Panc1 (cell line): ENCODE data around the gene SGCA. TPM values are rescaled to one million over a fixed set of nuclear protein-coding genes. Genes with fewer than 3 reads are reported as not detected.

Source experiments
- ATAC-seq: fragments of 200-7000 bp; cut with Tn5 transposase; 2 replicates; pipeline ENCODE4 v1.9.1; 2020; ENCODE audit warnings: mild to moderate bottlenecking, moderate library complexity
- BruUV-seq: library from RNA; stranded (reverse); fragments of 400-500 nt; replicated peaks from 2 replicates; lab custom pipeline; 2021; lab: Mats Ljungman, UMichigan
- CTCF ChIA-PET: fragments of 300-600 bp; sonication (Branson Sonifier 250); formaldehyde crosslinking; loops from one replicate; lab custom pipeline; 2022; ENCODE audit warnings: antibody characterized with exemption; lab: Charles Lee
- POLR2A ChIA-PET: fragments of 300-600 bp; sonication (Branson Sonifier 250); formaldehyde crosslinking; loops from one replicate; lab custom pipeline; 2022; ENCODE audit warnings: antibody characterized with exemption; lab: Charles Lee
- DNase-seq: peaks from one replicate; pipeline ENCODE4 v3.0.0-alpha.2; 2010; ENCODE audit warnings: low read depth, low spot score
- H3K27ac ChIP-seq: 2 replicates; pipeline ENCODE4 v1.5.1; 2011; ENCODE audit warnings: mild to moderate bottlenecking, low read length, inconsistent platforms
- H3K27me3 ChIP-seq: fragments of 200-500 bp; sonication (Bioruptor generic); 2 replicates; pipeline ENCODE4 v1.6.0; 2014; ENCODE audit warnings: low read length, inconsistent platforms; ENCODE audit not compliant: control insufficient read depth, insufficient read depth
- H3K36me3 ChIP-seq: fragments of 200-500 bp; sonication (Bioruptor generic); 2 replicates; pipeline ENCODE4 v1.5.1; 2014; ENCODE audit warnings: inconsistent platforms, mild to moderate bottlenecking, low read length, moderate library complexity; ENCODE audit not compliant: control insufficient read depth, insufficient read depth
- H3K4me1 ChIP-seq: 2 replicates; pipeline ENCODE4 v1.5.1; 2011; ENCODE audit warnings: inconsistent platforms, mild to moderate bottlenecking, low read length, moderate library complexity; ENCODE audit not compliant: control insufficient read depth, insufficient read depth
- H3K4me3 ChIP-seq, 2 experiments: 2 replicates each; pipeline ENCODE4 v1.5.1; 2011 to 2012; ENCODE audit warnings: low read depth in 2 of 2, low read length in 2 of 2, mild to moderate bottlenecking in 2 of 2, inconsistent platforms in 1 of 2, moderate library complexity in 1 of 2
- H3K9me3 ChIP-seq: fragments of 200-500 bp; sonication (Bioruptor generic); 2 replicates; pipeline ENCODE4 v1.5.1; 2014; ENCODE audit warnings: low read depth, mild to moderate bottlenecking, inconsistent platforms, low read length, moderate library complexity; ENCODE audit not compliant: control insufficient read depth, insufficient read depth
- POLR2AphosphoS5 ChIP-seq: IDR thresholded peaks from 2 replicates; pipeline ENCODE4 v1.6.1; 2012; ENCODE audit warnings: mild to moderate bottlenecking, low read depth, low read length, moderate library complexity
- SIN3A ChIP-seq: IDR thresholded peaks from 2 replicates; pipeline ENCODE4 v1.6.1; 2012; ENCODE audit warnings: low read depth, mild to moderate bottlenecking, low read length, moderate library complexity, borderline replicate concordance; ENCODE audit not compliant: insufficient read depth
- TCF7L2 ChIP-seq: IDR thresholded peaks from 2 replicates; pipeline ENCODE4 v1.6.1; 2011; ENCODE audit warnings: mild to moderate bottlenecking, low read depth, low read length, inconsistent platforms
- in situ Hi-C: cut with HindIII; loops from 2 replicates; pipeline ENCODE4 v1.10.0; 2016; ENCODE audit warnings: low sequenced_read_pairs, low pct_unique_long_range_greater_than_20kb
- intact Hi-C: fragments of 100-400 bp; cut with micrococcal nuclease; formaldehyde crosslinking; loops from one replicate; pipeline ENCODE4 v1.10.0; 2022; ENCODE audit not compliant: unreplicated experiment
- total RNA-seq: library from RNA; stranded (reverse); gene quantifications from one replicate; pipeline ENCODE4 v1.2.1, GENCODE V29; 2021; ENCODE audit not compliant: unreplicated experiment
- TF ChIP-seq, protein P1 (sequence below): fragments of 450-650 bp; IDR thresholded peaks from 2 replicates; pipeline ENCODE4 v1.5.1; 2017; ENCODE audit warnings: mild to moderate bottlenecking
- TF ChIP-seq, protein P2 (sequence below), 2 experiments: IDR thresholded peaks; 2 replicates each; pipeline ENCODE4 v1.6.1; 2011 to 2012; ENCODE audit warnings: low read depth in 2 of 2, control low read depth in 1 of 2, low read length in 1 of 2, mild to moderate bottlenecking in 1 of 2, moderate library complexity in 1 of 2; ENCODE audit not compliant: insufficient read depth in 1 of 2

The SGCA gene
- total RNA-seq, 1 experiment from 2014 or later, result not detected

- in situ Hi-C loops, result no loop called here
- DNase-seq (no peak), ATAC-seq (peak; percentile 49; the same call in 1 of the 2 replicates)
- POLR2A ChIA-PET, result no interaction called here
- H3K4me3 ChIP-seq, result no peak overlapping the region
- H3K27me3 ChIP-seq, result no peaks in the 10 kb centered on the region
- H3K27ac ChIP-seq, result no peak overlapping the region
- no peaks in the 10 kb centered on the region for H3K9me3 ChIP-seq
- peaks cover 20% of the 10 kb centered on the region for H3K4me1 ChIP-seq
- CTCF ChIA-PET, result interaction anchor here (0.7 to 1.6 kb wide), 6 partner anchors 9 to 76 kb away, joined by 3 to 21 read pairs (median 6); no protein-coding TSS in a partner anchor
- H3K36me3 ChIP-seq, result no peaks in the 10 kb centered on the region
- intact Hi-C loops, result no loop called here
- BruUV-seq, result no TSS peak
- TF ChIP-seq, protein P1, sequence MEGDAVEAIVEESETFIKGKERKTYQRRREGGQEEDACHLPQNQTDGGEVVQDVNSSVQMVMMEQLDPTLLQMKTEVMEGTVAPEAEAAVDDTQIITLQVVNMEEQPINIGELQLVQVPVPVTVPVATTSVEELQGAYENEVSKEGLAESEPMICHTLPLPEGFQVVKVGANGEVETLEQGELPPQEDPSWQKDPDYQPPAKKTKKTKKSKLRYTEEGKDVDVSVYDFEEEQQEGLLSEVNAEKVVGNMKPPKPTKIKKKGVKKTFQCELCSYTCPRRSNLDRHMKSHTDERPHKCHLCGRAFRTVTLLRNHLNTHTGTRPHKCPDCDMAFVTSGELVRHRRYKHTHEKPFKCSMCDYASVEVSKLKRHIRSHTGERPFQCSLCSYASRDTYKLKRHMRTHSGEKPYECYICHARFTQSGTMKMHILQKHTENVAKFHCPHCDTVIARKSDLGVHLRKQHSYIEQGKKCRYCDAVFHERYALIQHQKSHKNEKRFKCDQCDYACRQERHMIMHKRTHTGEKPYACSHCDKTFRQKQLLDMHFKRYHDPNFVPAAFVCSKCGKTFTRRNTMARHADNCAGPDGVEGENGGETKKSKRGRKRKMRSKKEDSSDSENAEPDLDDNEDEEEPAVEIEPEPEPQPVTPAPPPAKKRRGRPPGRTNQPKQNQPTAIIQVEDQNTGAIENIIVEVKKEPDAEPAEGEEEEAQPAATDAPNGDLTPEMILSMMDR, result no peak; the same call in 1 of the 2 replicates
- no peak for TF ChIP-seq TCF7L2
- no peak for TF ChIP-seq SIN3A
- no peak for TF ChIP-seq POLR2AphosphoS5
- TF ChIP-seq, protein P2, sequence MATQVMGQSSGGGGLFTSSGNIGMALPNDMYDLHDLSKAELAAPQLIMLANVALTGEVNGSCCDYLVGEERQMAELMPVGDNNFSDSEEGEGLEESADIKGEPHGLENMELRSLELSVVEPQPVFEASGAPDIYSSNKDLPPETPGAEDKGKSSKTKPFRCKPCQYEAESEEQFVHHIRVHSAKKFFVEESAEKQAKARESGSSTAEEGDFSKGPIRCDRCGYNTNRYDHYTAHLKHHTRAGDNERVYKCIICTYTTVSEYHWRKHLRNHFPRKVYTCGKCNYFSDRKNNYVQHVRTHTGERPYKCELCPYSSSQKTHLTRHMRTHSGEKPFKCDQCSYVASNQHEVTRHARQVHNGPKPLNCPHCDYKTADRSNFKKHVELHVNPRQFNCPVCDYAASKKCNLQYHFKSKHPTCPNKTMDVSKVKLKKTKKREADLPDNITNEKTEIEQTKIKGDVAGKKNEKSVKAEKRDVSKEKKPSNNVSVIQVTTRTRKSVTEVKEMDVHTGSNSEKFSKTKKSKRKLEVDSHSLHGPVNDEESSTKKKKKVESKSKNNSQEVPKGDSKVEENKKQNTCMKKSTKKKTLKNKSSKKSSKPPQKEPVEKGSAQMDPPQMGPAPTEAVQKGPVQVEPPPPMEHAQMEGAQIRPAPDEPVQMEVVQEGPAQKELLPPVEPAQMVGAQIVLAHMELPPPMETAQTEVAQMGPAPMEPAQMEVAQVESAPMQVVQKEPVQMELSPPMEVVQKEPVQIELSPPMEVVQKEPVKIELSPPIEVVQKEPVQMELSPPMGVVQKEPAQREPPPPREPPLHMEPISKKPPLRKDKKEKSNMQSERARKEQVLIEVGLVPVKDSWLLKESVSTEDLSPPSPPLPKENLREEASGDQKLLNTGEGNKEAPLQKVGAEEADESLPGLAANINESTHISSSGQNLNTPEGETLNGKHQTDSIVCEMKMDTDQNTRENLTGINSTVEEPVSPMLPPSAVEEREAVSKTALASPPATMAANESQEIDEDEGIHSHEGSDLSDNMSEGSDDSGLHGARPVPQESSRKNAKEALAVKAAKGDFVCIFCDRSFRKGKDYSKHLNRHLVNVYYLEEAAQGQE (IDR thresholded peaks at IDR 0.05; ENCODE audit: insufficient read depth in 1 of 2, low read depth in 2 of 2, low read length in 1 of 2), result no peak
Measured at GRCh38 chr17:50213026-50214022, 47.5 kb downstream of the SGCA start.

DNA sequence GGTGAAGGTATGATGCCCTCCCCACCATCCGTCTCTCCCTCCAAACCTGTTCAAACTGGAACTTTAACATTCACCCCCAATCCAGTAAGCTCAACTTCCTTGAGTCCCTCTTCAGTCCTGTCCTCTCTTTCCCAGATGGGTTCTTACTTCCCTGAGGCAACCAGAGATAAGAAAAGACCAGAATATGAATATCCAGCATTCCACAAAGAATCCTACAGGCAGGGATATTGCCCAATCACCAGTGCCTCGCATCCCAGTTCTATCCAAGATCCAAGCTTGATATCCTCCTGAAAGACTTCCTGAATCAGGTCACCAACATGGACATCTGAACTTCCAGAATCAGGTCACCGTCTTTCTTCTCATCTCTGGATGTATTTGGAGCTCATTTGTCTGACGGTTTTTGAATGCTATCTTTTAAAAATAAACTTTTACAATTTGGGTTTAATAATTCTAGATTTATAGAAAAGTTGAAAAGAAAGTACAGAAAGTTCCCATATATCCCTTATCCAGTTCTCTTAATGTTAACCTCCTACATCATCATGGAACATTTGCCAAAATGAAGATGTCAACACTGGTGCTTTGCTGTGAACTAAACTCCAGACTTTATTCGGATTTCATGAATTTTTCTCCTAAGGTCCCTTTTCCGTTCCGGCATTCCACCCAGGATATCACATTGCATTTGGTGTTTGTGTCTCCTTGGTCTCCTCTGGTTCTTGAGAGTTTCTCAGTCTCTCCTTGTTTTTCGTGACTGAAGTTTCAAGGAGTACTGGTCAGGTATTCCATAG, 49.4 kb downstream of the SGCA start:
- in situ Hi-C loops (loop anchor here (5.0 kb wide), 1 partner anchor 52 kb away; no protein-coding TSS in a partner anchor), intact Hi-C loops (no loop called here)
- Histone ChIP-seq H3K4me1 (peaks cover 24% of the 10 kb centered on the region), H3K27ac (no peak overlapping the region), H3K36me3 (no peaks in the 10 kb centered on the region), H3K9me3 (no peaks in the 10 kb centered on the region), H3K27me3 (no peaks in the 10 kb centered on the region), H3K4me3 (no peak overlapping the region)
- TF ChIP-seq, protein P2 (IDR thresholded peaks at IDR 0.05; ENCODE audit: insufficient read depth in 1 of 2, low read depth in 2 of 2, low read length in 1 of 2), result no peak
- TF ChIP-seq, protein P1, result no peak
- no peak for TF ChIP-seq TCF7L2
- TF ChIP-seq POLR2AphosphoS5, result no peak
- TF ChIP-seq SIN3A, result no peak
- DNase-seq, result no peak
- no TSS peak for BruUV-seq
- CTCF ChIA-PET, result interaction anchor here (0.6 to 1.2 kb wide), 3 partner anchors 15 to 54 kb away, joined by 3 to 9 read pairs (median 3); no protein-coding TSS in a partner anchor
- POLR2A ChIA-PET, result interaction anchor here (0.6 to 0.7 kb wide), 2 partner anchors 83 to 597 kb away, joined by 4 to 12 read pairs; no protein-coding TSS in a partner anchor
- no peak for ATAC-seq
